Frontal cortex (tissue), 4 donors: ENCODE measurements around the gene PHKG1. TPM values are rescaled to one million over a fixed set of nuclear protein-coding genes. Genes with fewer than 3 reads are reported as not detected.
A peak's percentile ranks its signal among the peaks of the same experiment; 100 is the strongest.
"Not testable (repeated sequence)": the region's sequence is repeated elsewhere in the genome, so short reads cannot be mapped to it uniquely, and the experiment has no call there.

Experiments
- DNase-seq, 2 donors: peaks; one replicate each; pipeline ENCODE4 v3.0.0; 2012; ENCODE audit warnings: low spot score in 2 of 2
- FAIRE-seq: peaks from 2 replicates; lab custom pipeline; 2012; peaks lifted over from hg19 to GRCh38; lab: Jason Lieb, UNC
- total RNA-seq: library from RNA; depleted of rRNA; stranded (reverse); fragments of >200 nt; gene quantifications from one replicate; pipeline ENCODE4 v1.2.3, GENCODE V29; 2014
- donor health status: control.
- donor health status: control.
- donor health status: control.

The PHKG1 gene
- 3.7 TPM for total RNA-seq

- FAIRE-seq (no peak), DNase-seq (peak; percentile 51 to 72)
These were observed at the start of gene PHKG1 for GRCh38 chr7:56092789-56093531. TSS of gene PHKG1 (minus strand) at chr7:56092952. CDS start at chr7:56088941, 4,011 bp downstream.

- FAIRE-seq, DNase-seq: not testable (repeated sequence)
These were observed 38.3 kb upstream of the PHKG1 start for GRCh38 chr7:56131062-56131461.

- FAIRE-seq (no peak), DNase-seq (no peak)
These were observed 34.7 kb upstream of the PHKG1 start for GRCh38 chr7:56127241-56127975.

GRCh38 chr7:56125831-56126230 is 33.1 kb upstream of the PHKG1 start:
- DNase-seq (no peak), FAIRE-seq (no peak)

GRCh38 chr7:56124981-56125380 is 32.2 kb upstream of the PHKG1 start:
- FAIRE-seq, result no peak

GRCh38 chr7:56121440-56121839 is 28.7 kb upstream of the PHKG1 start:
- FAIRE-seq, result no peak
- DNase-seq, result no peak

More at GRCh38 chr7:56124981-56125380, 32.2 kb upstream of the PHKG1 start:
- DNase-seq, result no peak

GRCh38 chr7:56115852-56116538 is 23.2 kb upstream of the PHKG1 start, which contains the start of gene NUPR2:
TSS of gene NUPR2 (minus strand) at chr7:56116417. CDS start at chr7:56116314, 103 bp downstream.
- FAIRE-seq (no peak), DNase-seq (peak in 1 of 2 donors; percentile 38)

- FAIRE-seq, DNase-seq: not testable (repeated sequence)
These were observed 19.5 kb upstream of the PHKG1 start for GRCh38 chr7:56112244-56112643.

- no peak for FAIRE-seq
- no peak for DNase-seq
These were observed 17.9 kb upstream of the PHKG1 start for GRCh38 chr7:56110611-56111010.

GRCh38 chr7:56107954-56108258 is 15.2 kb upstream of the PHKG1 start:
- DNase-seq (no peak), FAIRE-seq (no peak)

GRCh38 chr7:56106108-56107073 is 13.6 kb upstream of the PHKG1 start, which contains the start of gene CHCHD2:
TSS of gene CHCHD2 (minus strand) at chr7:56106476. CDS start at chr7:56106413, 63 bp downstream.
- DNase-seq (peak; percentile 89 to 94), FAIRE-seq (peak; percentile 73)

GRCh38 chr7:56105508-56105907 is 12.8 kb upstream of the PHKG1 start:
- FAIRE-seq (no peak), DNase-seq (no peak)

GRCh38 chr7:56104138-56104537 is 11.4 kb upstream of the PHKG1 start:
- FAIRE-seq, DNase-seq: not testable (repeated sequence)

GRCh38 chr7:56099653-56100052 is 6.9 kb upstream of the PHKG1 start:
- no peak for FAIRE-seq

GRCh38 chr7:56098187-56099008 is 5.6 kb upstream of the PHKG1 start:
- FAIRE-seq, DNase-seq: not testable (repeated sequence)

More at GRCh38 chr7:56099653-56100052, 6.9 kb upstream of the PHKG1 start:
- no peak for DNase-seq

GRCh38 chr7:56097700-56098099 is 4.9 kb upstream of the PHKG1 start:
- FAIRE-seq (no peak), DNase-seq (no peak)

GRCh38 chr7:56092388-56092787 is 364 bp downstream of the PHKG1 start:
- not testable (repeated sequence) for FAIRE-seq, DNase-seq

GRCh38 chr7:56091591-56091990 is 1.2 kb downstream of the PHKG1 start:
- FAIRE-seq, result no peak
- DNase-seq, result no peak
